ENCODE data around the gene PPP2R2B. TPM values are rescaled to one million over a fixed set of nuclear protein-coding genes. Genes with fewer than 3 reads are reported as not detected.
A peak's percentile ranks its signal among the peaks of the same experiment; 100 is the strongest.
"Not testable (repeated sequence)": the region's sequence is repeated elsewhere in the genome, so short reads cannot be mapped to it uniquely, and the experiment has no call there.

PPP2R2B gene
- total RNA-seq, 1 donor from 2014 or later = 1.2 TPM

DNA sequence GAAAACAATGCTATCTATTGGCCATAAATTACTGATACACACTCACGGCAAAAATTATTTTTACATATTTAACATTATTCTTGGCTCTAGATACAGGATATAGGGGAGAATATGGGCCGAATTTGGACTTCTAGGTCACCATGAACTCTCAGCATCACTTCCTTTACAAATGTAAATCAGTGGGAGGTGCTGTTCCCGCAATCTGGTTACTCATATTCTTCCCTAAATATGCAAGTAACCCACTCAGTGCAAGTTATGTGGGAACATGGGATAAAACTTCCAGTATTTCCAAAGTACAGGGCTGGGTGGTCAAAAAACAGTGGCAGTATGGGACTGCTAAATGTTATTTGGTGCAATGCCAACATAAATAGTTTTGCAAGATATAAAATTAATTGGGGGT lies 145.6 kb downstream of the PPP2R2B start:
- TF ChIP-seq, protein P1, sequence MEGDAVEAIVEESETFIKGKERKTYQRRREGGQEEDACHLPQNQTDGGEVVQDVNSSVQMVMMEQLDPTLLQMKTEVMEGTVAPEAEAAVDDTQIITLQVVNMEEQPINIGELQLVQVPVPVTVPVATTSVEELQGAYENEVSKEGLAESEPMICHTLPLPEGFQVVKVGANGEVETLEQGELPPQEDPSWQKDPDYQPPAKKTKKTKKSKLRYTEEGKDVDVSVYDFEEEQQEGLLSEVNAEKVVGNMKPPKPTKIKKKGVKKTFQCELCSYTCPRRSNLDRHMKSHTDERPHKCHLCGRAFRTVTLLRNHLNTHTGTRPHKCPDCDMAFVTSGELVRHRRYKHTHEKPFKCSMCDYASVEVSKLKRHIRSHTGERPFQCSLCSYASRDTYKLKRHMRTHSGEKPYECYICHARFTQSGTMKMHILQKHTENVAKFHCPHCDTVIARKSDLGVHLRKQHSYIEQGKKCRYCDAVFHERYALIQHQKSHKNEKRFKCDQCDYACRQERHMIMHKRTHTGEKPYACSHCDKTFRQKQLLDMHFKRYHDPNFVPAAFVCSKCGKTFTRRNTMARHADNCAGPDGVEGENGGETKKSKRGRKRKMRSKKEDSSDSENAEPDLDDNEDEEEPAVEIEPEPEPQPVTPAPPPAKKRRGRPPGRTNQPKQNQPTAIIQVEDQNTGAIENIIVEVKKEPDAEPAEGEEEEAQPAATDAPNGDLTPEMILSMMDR (IDR thresholded peaks at IDR 0.05; ENCODE audit: insufficient read depth, low read length, poor library complexity, severe bottlenecking) = no peak
- H3K4me3 ChIP-seq (ENCODE audit: low read depth, low read length) = no peak overlapping the region
- no peak for DNase-seq (ENCODE audit: low read depth)

DNA sequence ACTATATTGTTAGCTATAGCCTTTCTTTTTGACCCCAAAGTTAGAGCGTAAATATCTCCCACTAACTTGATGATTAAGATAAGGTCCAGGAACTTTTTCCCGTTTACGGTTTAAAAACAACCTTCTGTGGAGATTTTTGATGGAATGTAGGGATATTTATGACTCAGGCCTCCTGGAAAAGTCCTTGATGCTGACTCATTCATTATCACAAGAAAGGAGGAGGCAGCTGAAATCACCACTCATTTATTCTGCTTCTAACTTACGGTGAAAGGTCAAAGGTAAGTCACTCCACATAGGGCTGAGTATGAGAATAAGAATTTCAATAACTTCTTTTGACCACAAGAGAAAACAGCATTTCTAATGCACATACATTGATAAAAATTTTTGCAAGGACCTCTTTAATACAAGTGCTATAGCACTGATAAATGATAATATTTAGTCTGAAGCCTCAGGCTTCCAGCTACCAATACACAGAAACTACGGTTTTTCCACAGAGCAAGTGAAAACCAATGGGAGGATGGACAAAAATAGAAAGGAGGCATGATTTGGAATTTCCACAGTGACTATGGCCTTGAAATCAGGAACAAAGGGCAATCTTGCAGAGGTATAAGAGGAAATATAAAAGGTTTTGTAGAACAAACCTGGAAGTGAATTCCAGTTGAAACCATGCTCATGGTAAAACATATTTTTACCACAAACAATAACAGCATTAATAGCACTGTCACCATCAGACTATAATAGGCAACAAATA lies 146.5 kb downstream of the PPP2R2B start:
- TF ChIP-seq, protein P1 (IDR thresholded peaks at IDR 0.05; ENCODE audit: insufficient read depth, low read length, poor library complexity, severe bottlenecking) = no peak

More for the DNA sequence above, 145.6 kb downstream of the PPP2R2B start:
- Histone ChIP-seq H3K36me3 (ENCODE audit: control insufficient read depth, insufficient read depth, low read length) (no peaks in the 10 kb centered on the region), H3K27me3 (ENCODE audit: control insufficient read depth, insufficient read depth, low read length) (no peaks in the 10 kb centered on the region)

DNA sequence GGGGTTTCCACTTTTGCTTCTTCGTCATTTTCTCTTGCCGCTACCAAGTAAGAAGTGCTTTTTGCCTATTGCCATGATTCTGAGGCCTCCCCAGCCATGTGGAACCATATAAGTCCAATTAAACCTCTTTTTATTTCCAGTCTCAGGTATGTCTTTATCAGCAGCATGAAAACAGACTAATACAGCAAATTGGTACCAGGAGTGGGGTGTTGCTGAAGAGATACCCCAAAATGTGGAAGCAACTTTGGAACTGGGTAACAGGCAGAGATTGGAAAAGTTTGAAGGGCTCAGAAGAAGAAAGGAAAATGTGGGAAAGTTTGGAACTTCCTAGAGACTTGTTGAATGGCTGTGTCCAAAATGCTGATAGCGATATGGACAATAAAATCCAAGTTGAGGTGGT lies 149.8 kb downstream of the PPP2R2B start:
- not testable (repeated sequence) for H3K27me3 ChIP-seq (ENCODE audit: control insufficient read depth, insufficient read depth, low read length); H3K36me3 ChIP-seq (ENCODE audit: control insufficient read depth, insufficient read depth, low read length); H3K4me3 ChIP-seq (ENCODE audit: low read depth, low read length); DNase-seq (ENCODE audit: low read depth)

More for the DNA sequence above, 146.5 kb downstream of the PPP2R2B start:
- Histone ChIP-seq H3K27me3 (ENCODE audit: control insufficient read depth, insufficient read depth, low read length) (no peaks in the 10 kb centered on the region), H3K4me3 (ENCODE audit: low read depth, low read length) (no peak overlapping the region), H3K36me3 (ENCODE audit: control insufficient read depth, insufficient read depth, low read length) (no peaks in the 10 kb centered on the region)
- DNase-seq (ENCODE audit: low read depth) = peak; percentile 82

DNA sequence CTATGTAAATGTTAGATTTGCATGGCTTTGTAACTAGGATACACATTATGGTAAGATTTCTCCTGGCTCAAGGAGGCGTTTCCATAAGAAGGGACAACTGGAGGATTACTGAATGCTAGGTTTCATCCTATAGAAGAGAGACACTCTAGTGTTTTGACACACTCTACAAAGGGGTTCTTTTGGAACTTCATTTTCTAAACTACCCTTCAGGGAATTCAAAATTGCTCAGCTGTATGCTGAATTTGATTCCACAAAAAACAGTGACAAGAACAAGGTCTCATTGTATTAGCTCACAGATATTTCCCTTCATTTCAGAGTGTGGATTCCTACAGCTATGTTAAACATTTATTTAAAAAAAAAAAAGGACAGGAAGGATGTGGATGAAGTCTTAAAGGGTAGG lies 151.7 kb downstream of the PPP2R2B start:
- H3K27me3 ChIP-seq (ENCODE audit: control insufficient read depth, insufficient read depth, low read length) = no peaks in the 10 kb centered on the region
- no peaks in the 10 kb centered on the region for H3K36me3 ChIP-seq (ENCODE audit: control insufficient read depth, insufficient read depth, low read length)
- TF ChIP-seq, protein P1 (IDR thresholded peaks at IDR 0.05; ENCODE audit: insufficient read depth, low read length, poor library complexity, severe bottlenecking) = no peak
- H3K4me3 ChIP-seq (ENCODE audit: low read depth, low read length) = no peak overlapping the region
- no peak for DNase-seq (ENCODE audit: low read depth)

DNA sequence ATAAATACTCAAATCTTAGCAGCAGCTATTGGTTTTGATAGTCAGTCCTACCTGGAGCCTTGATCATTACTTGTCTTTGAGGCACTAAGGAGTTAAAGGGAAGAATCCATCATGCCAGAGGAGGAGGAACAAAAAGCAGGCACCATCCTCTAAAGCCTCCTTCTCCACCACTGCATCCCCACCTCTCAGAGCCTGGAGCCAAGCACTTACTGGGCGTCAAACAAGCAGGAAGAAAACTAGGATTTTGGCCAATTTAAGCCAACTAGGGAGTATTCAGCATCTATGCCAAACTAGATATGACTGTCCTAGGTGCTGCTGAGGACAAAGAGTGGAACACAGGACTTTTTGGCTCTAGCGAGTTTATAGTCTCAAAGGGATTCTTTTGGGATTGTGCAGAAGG lies 152.5 kb downstream of the PPP2R2B start:
- Histone ChIP-seq H3K4me3 (ENCODE audit: low read depth, low read length) (no peak overlapping the region), H3K36me3 (ENCODE audit: control insufficient read depth, insufficient read depth, low read length) (no peaks in the 10 kb centered on the region), H3K27me3 (ENCODE audit: control insufficient read depth, insufficient read depth, low read length) (no peaks in the 10 kb centered on the region)
- no peak for DNase-seq (ENCODE audit: low read depth)
- TF ChIP-seq, protein P1 (IDR thresholded peaks at IDR 0.05; ENCODE audit: insufficient read depth, low read length, poor library complexity, severe bottlenecking) = no peak

DNA sequence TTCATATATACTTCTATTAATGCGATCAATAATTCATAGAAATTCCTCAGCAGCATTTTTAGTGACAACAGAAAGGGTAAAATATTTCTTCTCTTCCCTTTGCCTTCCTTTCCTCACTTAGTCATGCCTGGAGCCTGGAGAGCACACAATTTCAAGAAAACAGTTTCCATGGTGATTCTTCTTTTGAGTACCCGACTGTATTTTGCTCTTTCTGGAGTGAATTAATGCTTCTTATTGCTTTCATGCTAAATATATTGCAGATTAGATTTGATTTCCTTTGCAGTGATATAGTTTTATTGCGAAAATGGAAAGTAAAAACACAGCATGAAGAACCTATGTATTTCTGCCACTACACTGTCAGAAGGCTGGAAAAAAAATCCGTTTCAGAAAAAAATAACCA lies 153.5 kb downstream of the PPP2R2B start:
- TF ChIP-seq, protein P1 (IDR thresholded peaks at IDR 0.05; ENCODE audit: insufficient read depth, low read length, poor library complexity, severe bottlenecking) = no peak
- Histone ChIP-seq H3K4me3 (ENCODE audit: low read depth, low read length) (no peak overlapping the region), H3K36me3 (ENCODE audit: control insufficient read depth, insufficient read depth, low read length) (no peaks in the 10 kb centered on the region), H3K27me3 (ENCODE audit: control insufficient read depth, insufficient read depth, low read length) (no peaks in the 10 kb centered on the region)
- no peak for DNase-seq (ENCODE audit: low read depth)

Measured in kidney epithelial cell (primary cell).